Measurements from ENCODE around the gene UNG. TPM values are rescaled to one million over a fixed set of nuclear protein-coding genes. Genes with fewer than 3 reads are reported as not detected.

UNG gene
- total RNA-seq, 1 experiment from 2014 or later = 188 TPM

DNA sequence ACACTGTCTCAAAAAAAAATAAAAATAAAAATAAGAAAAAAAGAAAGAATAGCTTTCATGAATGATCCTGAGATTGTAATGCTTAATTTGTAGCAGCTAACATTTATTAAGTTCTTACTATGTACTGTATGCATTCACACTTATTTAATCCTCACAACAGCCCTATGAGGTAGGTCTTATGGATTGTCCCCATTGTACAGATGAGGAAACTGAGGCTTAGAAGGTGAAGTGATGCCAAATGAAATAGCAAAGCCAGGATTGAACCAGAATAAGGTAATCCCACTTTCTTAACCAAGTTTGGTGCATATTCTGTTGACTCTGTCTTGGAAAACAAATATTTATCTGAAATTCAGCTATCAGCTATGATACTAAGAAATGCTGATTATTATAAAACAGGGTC, 42.9 kb upstream of the UNG start:
- Mint-ChIP-seq H3K36me3 (ENCODE audit: insufficient read depth in 1 of 3, low read depth in 3 of 3) (0 out of 7 replicates have a peak, but pooled peaks cover 0 to 4% (median 0%) of the 10 kb centered on the region in 3 experiments), H3K27me3 (ENCODE audit: low read depth) (no peaks in the 10 kb centered on the region; the same call in 1 of the 2 replicates), H3K4me3 (no peak overlapping the region), H3K9me3 (no peaks in the 10 kb centered on the region; a peak in 1 of 5 replicates), H3K4me1 (peaks cover 12 to 15% of the 10 kb centered on the region in 2 experiments), H3K27ac (no peak overlapping the region)
- Histone ChIP-seq H4K5ac (ENCODE audit: insufficient read length, low read depth, low read length) (no peak overlapping the region), H3K79me2 (ENCODE audit: insufficient read depth, low read length) (no peaks in the 10 kb centered on the region), H3K27me3 (ENCODE audit: insufficient read depth, low read length) (no peaks in the 10 kb centered on the region), H3K79me1 (ENCODE audit: insufficient read depth, low read depth, low read length, poor library complexity, severe bottlenecking) (no peaks in the 10 kb centered on the region), H3K9ac (ENCODE audit: extremely low read depth, insufficient read length, low read length) (no peak overlapping the region), H2AFZ (ENCODE audit: low read length) (no peak overlapping the region), H3K4me1 (ENCODE audit: insufficient read depth, low read length) (no peaks in the 10 kb centered on the region; the same call in 1 of the 2 replicates), H4K8ac (replicated peaks; ENCODE audit: insufficient read length, low read depth, low read length) (no peak overlapping the region), H3K9me3 (ENCODE audit: control insufficient read depth, low read depth, low read length) (no peaks in the 10 kb centered on the region), H3K27ac (ENCODE audit: insufficient read length, low read depth, low read length) (no peak overlapping the region), H2BK12ac (ENCODE audit: insufficient read length, low read depth, low read length) (no peak overlapping the region), H3K23ac (ENCODE audit: insufficient read length, low read depth, low read length) (no peak overlapping the region), H2AK5ac (ENCODE audit: insufficient read length, low read length) (no peak overlapping the region), H2BK5ac (ENCODE audit: insufficient read length, low read length) (no peak overlapping the region), H3T11ph (ENCODE audit: low read length) (no peak overlapping the region), H3K23me2 (ENCODE audit: insufficient read length, low read depth, low read length, poor library complexity, severe bottlenecking) (peaks cover 7% of the 10 kb centered on the region), H4K20me1 (ENCODE audit: control insufficient read depth, insufficient read depth, insufficient read length) (no peaks in the 10 kb centered on the region), H3K56ac (ENCODE audit: insufficient read length, low read depth, low read length) (no peak overlapping the region), H2BK120ac (ENCODE audit: low read depth, low read length, poor library complexity, severe bottlenecking) (no peak overlapping the region), H4K91ac (ENCODE audit: insufficient read length, low read depth, low read length) (no peak overlapping the region), H3K4ac (ENCODE audit: low read depth, low read length) (no peak overlapping the region), H3K14ac (ENCODE audit: insufficient read depth, low read length) (no peak overlapping the region), H2BK20ac (ENCODE audit: low read depth, low read length, poor library complexity, severe bottlenecking) (no peak overlapping the region), H3K4me2 (ENCODE audit: insufficient read depth, insufficient read length, low read length) (no peak overlapping the region), H3K18ac (ENCODE audit: insufficient read length, low read depth, low read length) (no peak overlapping the region), H2BK15ac (ENCODE audit: low read depth, low read length) (no peak overlapping the region)
- TF ChIP-seq, protein P1, sequence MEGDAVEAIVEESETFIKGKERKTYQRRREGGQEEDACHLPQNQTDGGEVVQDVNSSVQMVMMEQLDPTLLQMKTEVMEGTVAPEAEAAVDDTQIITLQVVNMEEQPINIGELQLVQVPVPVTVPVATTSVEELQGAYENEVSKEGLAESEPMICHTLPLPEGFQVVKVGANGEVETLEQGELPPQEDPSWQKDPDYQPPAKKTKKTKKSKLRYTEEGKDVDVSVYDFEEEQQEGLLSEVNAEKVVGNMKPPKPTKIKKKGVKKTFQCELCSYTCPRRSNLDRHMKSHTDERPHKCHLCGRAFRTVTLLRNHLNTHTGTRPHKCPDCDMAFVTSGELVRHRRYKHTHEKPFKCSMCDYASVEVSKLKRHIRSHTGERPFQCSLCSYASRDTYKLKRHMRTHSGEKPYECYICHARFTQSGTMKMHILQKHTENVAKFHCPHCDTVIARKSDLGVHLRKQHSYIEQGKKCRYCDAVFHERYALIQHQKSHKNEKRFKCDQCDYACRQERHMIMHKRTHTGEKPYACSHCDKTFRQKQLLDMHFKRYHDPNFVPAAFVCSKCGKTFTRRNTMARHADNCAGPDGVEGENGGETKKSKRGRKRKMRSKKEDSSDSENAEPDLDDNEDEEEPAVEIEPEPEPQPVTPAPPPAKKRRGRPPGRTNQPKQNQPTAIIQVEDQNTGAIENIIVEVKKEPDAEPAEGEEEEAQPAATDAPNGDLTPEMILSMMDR (conservative IDR thresholded peaks at IDR 0.05) = no peak
- no peak for DNase-seq
